ENCODE results near the gene TBC1D8.

DNA sequence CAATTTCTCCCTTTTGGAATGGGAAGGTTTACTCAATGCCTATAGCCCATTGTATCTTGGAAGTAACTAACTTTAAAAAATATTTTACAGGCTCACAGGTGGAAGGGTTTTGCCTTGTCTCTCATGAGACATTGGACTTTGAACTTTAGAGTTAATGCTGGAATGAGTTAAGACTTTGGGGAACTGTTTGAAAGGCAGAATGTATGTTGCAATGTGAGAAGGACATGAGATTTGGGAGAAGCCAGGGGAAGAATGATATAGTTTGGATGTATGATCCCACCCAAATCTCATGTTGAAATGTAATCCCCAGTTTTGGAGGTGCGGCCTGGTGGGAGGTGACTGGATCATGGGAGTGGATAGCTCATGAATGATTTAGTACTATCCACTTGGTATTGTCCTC is 17.5 kb upstream of the TBC1D8 start:
- TF ChIP-seq, protein P1, sequence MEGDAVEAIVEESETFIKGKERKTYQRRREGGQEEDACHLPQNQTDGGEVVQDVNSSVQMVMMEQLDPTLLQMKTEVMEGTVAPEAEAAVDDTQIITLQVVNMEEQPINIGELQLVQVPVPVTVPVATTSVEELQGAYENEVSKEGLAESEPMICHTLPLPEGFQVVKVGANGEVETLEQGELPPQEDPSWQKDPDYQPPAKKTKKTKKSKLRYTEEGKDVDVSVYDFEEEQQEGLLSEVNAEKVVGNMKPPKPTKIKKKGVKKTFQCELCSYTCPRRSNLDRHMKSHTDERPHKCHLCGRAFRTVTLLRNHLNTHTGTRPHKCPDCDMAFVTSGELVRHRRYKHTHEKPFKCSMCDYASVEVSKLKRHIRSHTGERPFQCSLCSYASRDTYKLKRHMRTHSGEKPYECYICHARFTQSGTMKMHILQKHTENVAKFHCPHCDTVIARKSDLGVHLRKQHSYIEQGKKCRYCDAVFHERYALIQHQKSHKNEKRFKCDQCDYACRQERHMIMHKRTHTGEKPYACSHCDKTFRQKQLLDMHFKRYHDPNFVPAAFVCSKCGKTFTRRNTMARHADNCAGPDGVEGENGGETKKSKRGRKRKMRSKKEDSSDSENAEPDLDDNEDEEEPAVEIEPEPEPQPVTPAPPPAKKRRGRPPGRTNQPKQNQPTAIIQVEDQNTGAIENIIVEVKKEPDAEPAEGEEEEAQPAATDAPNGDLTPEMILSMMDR (IDR thresholded peaks at IDR 0.05): no peak
- TF ChIP-seq POLR2AphosphoS5 (IDR thresholded peaks at IDR 0.05; ENCODE audit: low read depth, low read length) (no peak), SIN3A (IDR thresholded peaks at IDR 0.05; ENCODE audit: borderline replicate concordance, insufficient read depth, low read depth, low read length) (no peak), TCF7L2 (IDR thresholded peaks at IDR 0.05; ENCODE audit: low read depth, low read length) (no peak)
- TF ChIP-seq, protein P2, sequence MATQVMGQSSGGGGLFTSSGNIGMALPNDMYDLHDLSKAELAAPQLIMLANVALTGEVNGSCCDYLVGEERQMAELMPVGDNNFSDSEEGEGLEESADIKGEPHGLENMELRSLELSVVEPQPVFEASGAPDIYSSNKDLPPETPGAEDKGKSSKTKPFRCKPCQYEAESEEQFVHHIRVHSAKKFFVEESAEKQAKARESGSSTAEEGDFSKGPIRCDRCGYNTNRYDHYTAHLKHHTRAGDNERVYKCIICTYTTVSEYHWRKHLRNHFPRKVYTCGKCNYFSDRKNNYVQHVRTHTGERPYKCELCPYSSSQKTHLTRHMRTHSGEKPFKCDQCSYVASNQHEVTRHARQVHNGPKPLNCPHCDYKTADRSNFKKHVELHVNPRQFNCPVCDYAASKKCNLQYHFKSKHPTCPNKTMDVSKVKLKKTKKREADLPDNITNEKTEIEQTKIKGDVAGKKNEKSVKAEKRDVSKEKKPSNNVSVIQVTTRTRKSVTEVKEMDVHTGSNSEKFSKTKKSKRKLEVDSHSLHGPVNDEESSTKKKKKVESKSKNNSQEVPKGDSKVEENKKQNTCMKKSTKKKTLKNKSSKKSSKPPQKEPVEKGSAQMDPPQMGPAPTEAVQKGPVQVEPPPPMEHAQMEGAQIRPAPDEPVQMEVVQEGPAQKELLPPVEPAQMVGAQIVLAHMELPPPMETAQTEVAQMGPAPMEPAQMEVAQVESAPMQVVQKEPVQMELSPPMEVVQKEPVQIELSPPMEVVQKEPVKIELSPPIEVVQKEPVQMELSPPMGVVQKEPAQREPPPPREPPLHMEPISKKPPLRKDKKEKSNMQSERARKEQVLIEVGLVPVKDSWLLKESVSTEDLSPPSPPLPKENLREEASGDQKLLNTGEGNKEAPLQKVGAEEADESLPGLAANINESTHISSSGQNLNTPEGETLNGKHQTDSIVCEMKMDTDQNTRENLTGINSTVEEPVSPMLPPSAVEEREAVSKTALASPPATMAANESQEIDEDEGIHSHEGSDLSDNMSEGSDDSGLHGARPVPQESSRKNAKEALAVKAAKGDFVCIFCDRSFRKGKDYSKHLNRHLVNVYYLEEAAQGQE (IDR thresholded peaks at IDR 0.05; ENCODE audit: insufficient read depth in 1 of 2, low read depth in 2 of 2, low read length in 1 of 2): no peak

Data from Panc1 (cell line).